ENCODE data around the gene NOTCH4.
"Not testable (repeated sequence)": the region's sequence is repeated elsewhere in the genome, so short reads cannot be mapped to it uniquely, and the experiment has no call there.

The NOTCH4 gene

GRCh38 chr6:32192608-32193039 is 31.2 kb downstream of the NOTCH4 start, which contains the start of gene GPSM3:
TSS of gene GPSM3 (minus strand) at chr6:32192643. CDS start at chr6:32192513, 130 bp downstream.
- no peak for DNase-seq

DNA sequence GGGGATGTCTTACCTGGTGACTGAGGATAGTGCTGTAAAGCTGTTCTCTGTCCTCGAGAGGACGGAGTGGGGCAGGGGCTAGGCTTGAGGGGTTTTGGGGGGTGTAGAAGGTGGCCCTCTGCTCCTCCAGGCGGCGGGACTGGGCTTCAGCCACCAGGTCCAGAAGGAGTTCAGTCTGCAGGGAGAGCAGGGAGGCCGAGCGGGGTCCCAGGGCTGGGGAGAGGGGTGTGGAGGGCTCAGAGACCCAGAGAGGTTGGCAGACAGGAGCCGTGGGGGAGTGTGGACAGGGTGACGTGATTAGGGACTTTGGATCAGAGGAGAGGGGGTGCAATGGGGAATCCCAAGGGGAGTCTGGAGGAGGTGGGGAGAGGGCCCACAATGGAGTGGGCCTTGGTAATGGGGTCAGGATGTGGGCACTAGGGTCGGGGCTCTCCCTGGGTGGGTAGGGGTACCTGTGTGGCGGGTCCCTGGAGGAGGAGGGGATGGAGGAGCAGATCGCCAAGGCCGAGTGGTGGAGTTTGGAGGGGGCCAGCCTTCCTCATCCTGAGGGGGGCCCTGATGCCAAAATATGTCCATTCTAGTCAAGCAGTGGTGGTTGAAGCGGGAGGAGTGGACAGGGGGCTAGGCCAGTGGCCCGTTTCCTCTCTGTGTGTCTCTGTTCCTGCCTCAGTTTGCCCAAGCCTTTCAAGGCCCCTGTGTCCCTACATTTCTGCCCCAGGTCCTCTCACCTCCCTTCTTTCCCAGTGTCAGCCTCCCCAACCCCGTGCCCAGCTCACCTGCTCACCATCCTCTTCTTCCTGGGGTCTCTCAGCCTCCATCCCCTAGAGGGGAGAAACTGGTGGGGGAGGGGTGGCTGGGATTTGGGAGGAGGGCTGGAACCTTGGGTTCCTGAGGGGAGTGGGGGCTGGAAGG is 31.9 kb downstream of the NOTCH4 start:
- no peak for DNase-seq

DNA sequence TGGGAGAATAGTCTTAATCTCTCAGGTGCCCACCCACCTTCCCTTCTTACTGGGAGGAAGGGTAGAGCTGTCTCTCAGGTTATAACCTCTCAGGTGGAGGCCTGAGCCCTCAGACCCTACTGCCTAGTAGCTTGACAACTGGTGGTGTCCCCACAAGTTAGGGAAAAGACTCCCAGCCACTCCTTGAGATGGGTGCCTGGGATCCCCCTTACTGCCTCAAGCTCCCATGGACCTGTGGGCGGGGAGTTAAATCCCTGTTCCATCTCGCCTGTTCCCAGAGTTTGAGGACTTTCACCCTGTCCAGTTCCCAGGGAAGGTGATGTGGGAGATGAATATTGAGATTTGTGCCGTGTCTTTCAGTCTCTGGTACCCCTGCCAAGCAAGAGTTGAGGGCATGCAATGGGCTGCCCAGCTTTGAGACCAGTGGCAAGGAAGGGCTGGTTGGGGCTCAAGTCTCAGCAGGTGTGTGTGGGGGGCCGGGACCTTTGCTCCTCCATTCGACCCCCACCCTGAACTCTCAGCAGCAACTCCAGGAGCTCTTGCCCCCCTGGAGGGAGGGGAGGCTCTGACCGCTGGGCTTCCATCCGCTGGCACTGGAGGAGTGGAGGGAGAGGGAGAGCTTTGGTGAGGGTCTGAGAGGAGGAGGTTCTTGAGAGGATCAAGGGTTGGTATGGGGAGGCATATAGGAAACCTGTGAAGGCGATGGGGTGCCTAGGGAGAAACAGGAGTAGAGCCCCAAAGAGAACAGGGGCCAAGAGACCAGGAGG is 32.8 kb downstream of the NOTCH4 start:
- no peak for DNase-seq

DNA sequence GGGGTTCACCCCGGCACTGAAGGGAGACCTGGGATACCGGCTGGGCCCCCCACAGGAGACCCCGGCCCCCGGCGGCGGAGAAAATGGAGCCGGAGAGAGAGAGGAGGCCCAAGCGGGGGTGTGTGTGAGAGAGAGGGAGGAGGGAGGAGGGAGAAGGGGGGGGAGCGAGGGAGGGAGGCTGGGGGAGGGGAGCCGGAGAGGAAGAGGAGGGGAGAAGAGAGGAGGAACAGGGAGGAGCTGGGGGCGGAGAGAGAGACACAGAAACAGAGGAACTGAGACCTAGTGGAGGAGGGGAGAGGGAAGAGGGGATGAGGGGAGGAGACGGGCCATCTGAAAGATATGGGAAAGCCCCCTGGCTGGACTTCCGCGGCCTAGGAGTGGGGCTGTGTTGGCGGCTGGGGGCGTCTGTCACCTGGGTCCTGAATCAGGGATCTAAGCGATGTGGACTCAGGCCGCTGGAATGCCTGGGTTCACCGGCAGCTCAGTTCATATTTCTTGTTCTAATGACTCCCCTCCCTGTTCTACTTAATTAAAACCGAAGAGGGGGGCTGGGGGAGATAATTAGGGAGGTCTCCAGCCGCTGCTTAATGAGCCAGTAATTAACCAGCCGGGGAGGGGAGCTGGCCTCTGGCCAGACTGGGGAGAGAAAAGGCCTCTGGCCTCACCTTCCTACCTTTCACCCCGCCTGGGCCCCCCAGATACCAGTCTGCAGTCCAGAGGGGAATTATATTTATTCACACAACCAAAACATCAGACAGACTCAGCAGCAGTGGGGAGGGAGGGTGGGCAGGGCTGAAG is 33.6 kb downstream of the NOTCH4 start, which contains the start of gene PBX2:
Gene PBX2 (minus strand): TSS at position 149 of the 798 bp plus-strand sequence. CDS start 287 bp downstream, outside the sequence.
- DNase-seq: peak; percentile 85

GRCh38 chr6:32189742-32190053 is 34.2 kb downstream of the NOTCH4 start:
- DNase-seq: no peak

- no peak for DNase-seq
These were observed 34.7 kb downstream of the NOTCH4 start for GRCh38 chr6:32189069-32189741.

DNA sequence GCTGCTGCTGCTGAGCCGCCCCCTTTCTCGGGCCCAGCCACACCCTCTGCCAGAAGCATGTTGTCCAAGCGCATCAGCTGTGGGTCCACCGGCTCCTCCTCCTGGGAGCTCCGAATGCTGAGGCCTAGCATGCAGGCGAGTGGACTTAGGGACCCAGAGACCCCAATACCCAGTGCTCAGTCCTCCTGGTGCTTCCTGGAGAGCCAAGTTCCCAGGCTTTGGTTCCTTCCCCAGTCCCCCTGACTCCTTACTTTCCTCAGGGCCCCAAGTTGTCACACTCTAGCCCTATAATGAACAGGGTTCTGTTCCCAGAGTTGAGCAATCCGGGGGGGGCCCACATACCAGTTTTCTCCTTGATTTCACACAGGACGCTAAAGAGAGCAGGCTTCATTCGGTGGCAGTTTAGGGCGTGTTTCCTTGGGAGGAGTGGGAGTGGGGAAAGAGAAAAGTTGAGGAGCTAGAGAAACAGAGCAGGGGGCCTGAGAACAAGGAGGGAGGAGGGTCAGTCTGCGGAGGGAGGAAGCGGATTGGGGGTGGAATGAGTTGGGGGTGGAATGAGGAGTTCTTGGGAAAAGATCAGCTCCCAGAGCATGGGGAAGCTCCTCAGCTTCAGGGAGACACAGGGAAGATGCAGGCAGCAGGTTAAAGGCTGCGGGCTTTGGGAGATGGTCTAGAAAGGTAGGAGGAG is 35.3 kb downstream of the NOTCH4 start:
- DNase-seq: no peak

DNA sequence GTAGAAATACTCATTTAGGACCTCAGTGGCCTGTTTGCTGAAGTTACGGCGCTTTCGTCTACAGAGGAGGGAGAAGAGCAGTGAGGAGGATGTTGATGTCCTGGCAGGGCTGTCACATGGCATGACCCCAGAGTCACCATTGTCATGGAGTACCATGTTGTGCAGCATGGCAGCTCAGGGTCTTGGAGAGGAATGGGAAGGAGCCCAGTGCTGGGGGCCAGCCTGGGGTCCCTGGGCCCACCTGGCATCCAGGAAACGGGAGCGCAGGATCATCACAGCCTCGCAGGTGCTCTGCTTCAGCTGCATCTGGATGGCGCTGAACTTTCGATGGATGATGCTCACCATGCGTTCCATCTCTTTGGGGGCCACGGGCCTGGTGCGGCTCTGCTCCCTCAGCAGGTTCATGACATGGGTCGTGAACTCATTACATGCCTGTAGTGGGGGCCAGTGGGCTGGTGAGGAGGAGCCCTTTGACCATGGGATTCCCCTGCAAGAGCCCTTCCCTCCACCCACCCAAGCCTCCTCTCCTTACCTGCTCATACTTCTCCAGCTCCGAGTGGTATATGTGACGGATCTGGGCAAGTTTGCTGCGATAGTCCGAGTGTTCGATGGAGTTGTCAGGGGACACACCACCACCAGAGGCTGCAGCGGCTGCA is 36.0 kb downstream of the NOTCH4 start:
- DNase-seq: not testable (repeated sequence)

DNA sequence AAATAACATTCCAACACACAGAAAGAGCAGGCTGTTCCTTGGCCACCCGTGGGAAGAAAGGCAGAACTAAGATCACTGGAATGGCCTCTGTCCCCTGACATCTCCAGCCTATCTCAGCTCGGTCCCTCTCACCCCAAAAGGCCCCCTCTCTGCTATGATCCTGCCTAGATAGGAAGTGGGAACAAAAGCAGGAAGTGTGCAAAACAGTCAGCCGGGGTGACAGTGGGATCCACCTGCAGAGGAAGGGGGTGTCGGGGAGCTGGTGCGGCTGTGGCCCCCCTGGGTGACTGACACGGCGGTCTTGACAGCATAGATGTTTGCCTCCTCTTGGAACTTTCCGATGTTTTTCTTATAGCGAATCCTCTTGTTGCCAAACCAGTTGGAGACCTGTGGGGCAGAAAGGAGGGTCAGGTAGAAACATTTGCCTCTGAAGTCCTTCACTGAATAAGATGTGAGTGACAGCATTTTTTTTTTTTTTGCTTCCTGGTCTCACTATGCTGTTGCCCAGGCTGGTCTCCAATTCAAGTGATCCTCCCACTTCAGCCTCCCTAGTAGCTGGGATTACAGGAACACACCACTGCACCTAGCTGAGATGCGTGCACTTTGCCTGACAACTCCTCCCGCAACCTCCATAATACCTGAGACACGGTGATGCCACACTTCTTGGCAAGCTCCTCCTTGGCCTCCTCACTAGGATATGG is 36.7 kb downstream of the NOTCH4 start:
- DNase-seq: no peak

DNA sequence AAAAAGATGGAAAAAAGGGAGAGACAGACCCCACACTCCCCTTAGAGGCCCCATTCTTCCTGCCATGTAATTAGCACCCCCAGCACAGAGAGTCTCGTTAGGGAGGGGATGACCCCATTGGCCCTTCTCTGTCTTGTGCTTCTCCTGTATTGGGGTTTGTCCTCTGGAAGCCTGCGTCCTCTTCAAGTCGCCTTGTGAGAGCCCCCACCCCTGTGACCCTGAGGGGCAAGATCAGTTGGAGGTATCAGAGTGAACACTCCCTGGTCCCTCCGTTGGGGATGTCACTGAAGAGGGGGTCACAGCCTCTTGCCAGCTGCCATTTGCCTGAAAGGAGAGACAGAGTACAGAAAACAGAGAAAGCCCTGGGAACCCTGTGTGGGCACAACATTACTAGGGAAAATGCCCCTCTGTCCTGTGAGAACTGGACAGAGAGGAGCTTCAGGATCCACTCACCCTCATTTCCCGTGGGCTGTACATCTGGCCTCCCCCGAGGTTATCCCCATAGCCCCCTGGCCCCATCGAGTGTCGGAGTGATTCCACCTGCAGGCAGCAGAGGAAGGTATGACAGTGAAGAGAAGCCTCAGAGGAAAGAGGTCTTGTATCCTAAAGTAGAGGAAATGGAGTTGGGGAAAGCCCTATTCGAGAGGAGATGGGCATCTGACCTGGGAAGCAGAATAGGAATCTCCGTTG is 37.6 kb downstream of the NOTCH4 start:
- DNase-seq: not testable (repeated sequence)

- not testable (repeated sequence) for DNase-seq
These were observed 38.2 kb downstream of the NOTCH4 start for GRCh38 chr6:32185681-32186131.

DNA sequence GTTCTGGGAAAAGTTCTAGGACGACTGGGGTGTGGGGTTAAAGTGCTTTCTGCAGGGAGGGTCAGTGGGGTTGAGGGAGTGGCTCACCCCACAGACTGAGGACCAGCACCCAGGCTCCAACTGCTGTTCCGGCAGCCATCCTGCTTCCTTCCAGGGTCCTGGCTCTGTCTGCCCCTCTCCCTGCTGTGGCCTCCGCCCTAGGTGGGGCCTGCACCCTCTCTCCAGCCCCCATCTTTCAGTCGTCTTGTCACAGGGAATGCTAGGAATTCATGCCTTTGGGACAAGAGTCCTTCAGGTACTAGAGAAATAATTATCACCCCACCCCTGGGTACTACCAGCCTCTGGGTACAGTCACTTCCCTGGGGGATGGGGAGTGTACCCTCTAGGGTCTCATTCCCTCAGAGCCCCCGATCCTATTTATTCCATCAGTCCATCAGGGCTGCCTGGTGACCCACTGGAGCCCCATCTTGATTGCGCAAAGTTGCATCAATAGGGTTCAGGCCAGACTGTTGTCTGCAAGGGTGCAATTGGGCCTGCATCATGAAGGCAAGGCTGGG is 39.7 kb downstream of the NOTCH4 start, which contains the start of gene AGER:
Gene AGER (minus strand): TSS at position 170 of the 557 bp plus-strand sequence. CDS start 31 bp downstream, at position 139.
- DNase-seq: no peak

DNA sequence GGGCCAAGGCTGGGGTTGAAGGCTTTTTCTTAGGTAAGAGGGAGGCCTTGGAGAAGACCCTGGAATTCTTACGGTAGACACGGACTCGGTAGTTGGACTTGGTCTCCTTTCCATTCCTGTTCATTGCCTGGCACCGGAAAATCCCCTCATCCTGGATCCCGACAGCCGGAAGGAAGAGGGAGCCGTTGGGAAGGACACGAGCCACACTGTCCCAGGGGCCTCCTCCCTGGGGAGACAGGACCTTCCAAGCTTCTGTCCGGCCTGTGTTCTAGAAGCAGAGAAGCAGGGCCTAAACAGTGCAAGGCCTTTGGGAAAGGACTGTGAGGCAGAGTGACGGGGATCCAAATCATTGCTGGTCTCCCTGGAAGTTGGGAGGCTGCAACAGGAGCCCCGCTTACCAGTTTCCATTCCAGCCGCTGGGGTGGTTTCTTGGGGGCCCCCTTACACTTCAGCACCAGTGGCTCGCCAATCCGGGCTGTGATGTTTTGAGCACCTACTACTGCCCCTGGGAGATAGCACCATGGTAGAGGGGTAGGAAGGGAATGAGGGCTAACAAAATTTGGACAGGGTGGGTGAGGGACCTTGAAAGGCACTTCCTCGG is 40.3 kb downstream of the NOTCH4 start:
- no peak for DNase-seq

DNA sequence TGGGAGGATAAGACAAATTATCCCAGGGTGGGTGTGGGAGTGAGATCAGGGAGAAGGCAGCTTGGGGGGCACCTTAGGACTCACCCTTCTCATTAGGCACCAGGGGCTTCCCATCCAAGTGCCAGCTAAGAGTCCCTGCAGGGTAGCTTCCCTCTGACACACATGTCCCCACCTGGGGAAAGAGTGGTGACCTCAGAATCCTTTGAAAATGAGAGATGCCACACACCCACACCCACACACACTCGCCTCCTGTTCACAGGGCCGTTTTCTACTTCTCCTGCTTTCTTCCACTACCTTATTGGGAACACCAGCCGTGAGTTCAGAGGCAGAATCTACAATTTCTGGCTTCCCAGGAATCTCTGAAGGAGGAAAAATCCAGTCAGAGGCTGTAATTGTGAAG is 40.8 kb downstream of the NOTCH4 start:
- no peak for DNase-seq

- no peak for DNase-seq
These were observed 41.3 kb downstream of the NOTCH4 start for GRCh38 chr6:32182555-32182981.

- no peak for DNase-seq
These were observed 41.8 kb downstream of the NOTCH4 start for GRCh38 chr6:32181915-32182529.

- DNase-seq: no peak
These were observed 42.6 kb downstream of the NOTCH4 start for GRCh38 chr6:32181148-32181702.
